GM21515 (cell line): Measurements from ENCODE around the gene DAB2IP.

Experiments
- ATAC-seq: cut with Tn5 transposase; IDR thresholded peaks from one replicate; pipeline ENCODE4 v1.9.1; 2021; ENCODE audit not compliant: unreplicated experiment

Gene DAB2IP

GRCh38 chr9:121755581-121755980, 104.1 kb downstream of the DAB2IP start:
- no peak for ATAC-seq

- no peak for ATAC-seq
Measured at GRCh38 chr9:121756474-121757280, 105.2 kb downstream of the DAB2IP start.

- no peak for ATAC-seq
Measured at GRCh38 chr9:121757281-121757585, 105.8 kb downstream of the DAB2IP start.

- no peak for ATAC-seq
Measured at GRCh38 chr9:121758693-121759092, 107.3 kb downstream of the DAB2IP start.

- ATAC-seq = no peak
Measured at GRCh38 chr9:121759996-121760395, 108.6 kb downstream of the DAB2IP start.

GRCh38 chr9:121760571-121760970, 109.1 kb downstream of the DAB2IP start:
- ATAC-seq = no peak

- ATAC-seq = no peak
Measured at GRCh38 chr9:121763131-121763530, 111.7 kb downstream of the DAB2IP start.

- no peak for ATAC-seq
Measured at GRCh38 chr9:121763561-121764370, 112.3 kb downstream of the DAB2IP start.

GRCh38 chr9:121764371-121764730, 112.9 kb downstream of the DAB2IP start:
- no peak for ATAC-seq

- ATAC-seq = no peak
Measured at GRCh38 chr9:121765021-121765950, 113.9 kb downstream of the DAB2IP start.

GRCh38 chr9:121766081-121766683, 114.7 kb downstream of the DAB2IP start:
- no peak for ATAC-seq

- ATAC-seq = no peak
Measured at GRCh38 chr9:121767171-121767769, 115.8 kb downstream of the DAB2IP start.

GRCh38 chr9:121768416-121769015, 117.1 kb downstream of the DAB2IP start:
- no peak for ATAC-seq

- ATAC-seq = no peak
Measured at GRCh38 chr9:121769939-121770338, 118.5 kb downstream of the DAB2IP start.

- no peak for ATAC-seq
Measured at GRCh38 chr9:121770415-121771273, 119.2 kb downstream of the DAB2IP start.

GRCh38 chr9:121771418-121771817, 120.0 kb downstream of the DAB2IP start:
- no peak for ATAC-seq

- no peak for ATAC-seq
Measured at GRCh38 chr9:121771851-121772599, 120.6 kb downstream of the DAB2IP start.

GRCh38 chr9:121772600-121773285, 121.3 kb downstream of the DAB2IP start:
- no peak for ATAC-seq
